Activated CD8-positive, alpha-beta memory T cell treated with anti-CD3 and anti-CD28 coated beads, Interleukin-2, amount 50 U/mL, for 1 hour (primary cell): ENCODE data around the gene MBNL1.
A peak's percentile ranks its signal among the peaks of the same experiment; 100 is the strongest.

Experiments
- DNase-seq: peaks from one replicate; pipeline ENCODE4 v3.0.0-alpha.2; 2020; ENCODE audit errors: extremely low read depth

The MBNL1 gene

GRCh38 chr3:152268555-152269055 lies at the start of gene MBNL1:
TSS of gene MBNL1 (plus strand) at chr3:152268929. CDS start at chr3:152300194, 31,265 bp downstream.
- peak; percentile 67 for DNase-seq

GRCh38 chr3:152219216-152219615 lies 49.5 kb upstream of the MBNL1 start:
- no peak for DNase-seq

- DNase-seq = no peak
Measured at GRCh38 chr3:152219769-152220255, 48.9 kb upstream of the MBNL1 start.

GRCh38 chr3:152222327-152222726 lies 46.4 kb upstream of the MBNL1 start:
- no peak for DNase-seq

- DNase-seq = no peak
Measured at GRCh38 chr3:152225201-152225600, 43.5 kb upstream of the MBNL1 start.

GRCh38 chr3:152226176-152226575 lies 42.6 kb upstream of the MBNL1 start:
- no peak for DNase-seq

- no peak for DNase-seq
Measured at GRCh38 chr3:152227027-152227426, 41.7 kb upstream of the MBNL1 start.

GRCh38 chr3:152229692-152230091 lies 39.0 kb upstream of the MBNL1 start:
- DNase-seq = no peak

- no peak for DNase-seq
Measured at GRCh38 chr3:152230370-152230769, 38.4 kb upstream of the MBNL1 start.

- no peak for DNase-seq
Measured at GRCh38 chr3:152232001-152232400, 36.7 kb upstream of the MBNL1 start.

GRCh38 chr3:152232679-152233078 lies 36.0 kb upstream of the MBNL1 start:
- no peak for DNase-seq

- DNase-seq = no peak
Measured at GRCh38 chr3:152234657-152235375, 33.9 kb upstream of the MBNL1 start.

GRCh38 chr3:152235709-152236298 lies 32.9 kb upstream of the MBNL1 start:
- DNase-seq = no peak

GRCh38 chr3:152236716-152237115 lies 32.0 kb upstream of the MBNL1 start:
- no peak for DNase-seq

GRCh38 chr3:152241142-152242017 lies 27.3 kb upstream of the MBNL1 start:
- DNase-seq = no peak

- DNase-seq = no peak
Measured at GRCh38 chr3:152243301-152243711, 25.4 kb upstream of the MBNL1 start.

GRCh38 chr3:152243721-152244516 lies 24.8 kb upstream of the MBNL1 start:
- no peak for DNase-seq

- no peak for DNase-seq
Measured at GRCh38 chr3:152244517-152244888, 24.2 kb upstream of the MBNL1 start.

GRCh38 chr3:152245498-152246170 lies 23.1 kb upstream of the MBNL1 start:
- DNase-seq = no peak

GRCh38 chr3:152251916-152252315 lies 16.8 kb upstream of the MBNL1 start:
- no peak for DNase-seq

GRCh38 chr3:152252755-152253154 lies 16.0 kb upstream of the MBNL1 start:
- DNase-seq = no peak
